Neural progenitor cell (in vitro differentiated cells): ENCODE measurements around the gene ITGAD.

Source experiments
- EZH2 ChIP-seq: fragments of 200-600 bp; sonication (generic); IDR thresholded peaks from 2 replicates; pipeline ENCODE4 v1.6.1; 2017; ENCODE audit warnings: antibody characterized with exemption, mild to moderate bottlenecking, moderate library complexity
- EZH2phosphoT487 ChIP-seq: fragments of 200-600 bp; sonication (generic); IDR thresholded peaks from 2 replicates; pipeline ENCODE4 v1.6.1; 2017; ENCODE audit warnings: antibody characterized with exemption
- TF ChIP-seq, protein P1 (sequence below): fragments of 200-600 bp; sonication (generic); IDR thresholded peaks from 2 replicates; pipeline ENCODE4 v1.5.1; 2017; ENCODE audit warnings: antibody characterized with exemption, mild to moderate bottlenecking

DNA sequence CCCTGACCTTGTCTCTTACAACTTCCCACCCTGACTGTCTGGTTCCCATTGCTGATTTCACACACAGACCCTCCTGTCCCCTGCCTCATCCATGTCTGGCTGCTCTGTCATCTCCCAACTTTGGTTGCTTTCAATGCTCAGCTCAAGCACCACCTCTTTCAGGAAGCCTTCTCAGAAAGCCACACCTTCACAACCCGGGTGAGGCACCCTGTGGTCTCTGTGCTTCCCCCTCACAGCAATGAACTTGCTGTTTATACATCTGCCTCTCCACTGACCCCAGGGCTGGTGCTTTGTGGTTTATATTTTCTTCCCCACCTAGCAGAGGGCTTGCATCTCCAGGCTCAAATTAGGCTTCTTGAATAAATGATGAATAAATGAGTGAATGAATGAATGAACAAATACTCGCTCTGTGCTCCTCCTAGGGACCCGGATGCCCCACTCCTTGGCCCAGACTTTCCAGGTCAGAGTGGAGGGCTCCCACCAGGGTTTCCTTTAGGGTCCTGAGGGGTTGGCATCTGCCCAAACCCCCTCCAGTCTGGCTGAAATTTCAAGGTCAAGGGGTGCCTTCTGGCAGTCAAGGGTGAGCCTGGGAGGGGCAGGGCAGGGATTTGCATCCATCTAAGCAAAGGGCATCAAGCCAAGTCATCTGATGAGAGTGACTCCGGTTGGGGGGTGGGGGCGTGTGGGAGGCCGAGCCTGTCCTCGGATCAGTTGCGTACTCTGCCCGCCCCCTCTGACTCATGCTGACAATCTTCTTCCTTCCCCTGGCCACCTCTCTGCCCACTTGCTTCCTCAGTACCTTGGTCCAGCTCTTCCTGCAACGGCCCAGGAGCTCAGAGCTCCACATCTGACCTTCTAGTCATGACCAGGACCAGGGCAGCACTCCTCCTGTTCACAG lies 38.5 kb upstream of the ITGAD start, which contains the start of gene ITGAX:
- TF ChIP-seq EZH2 = no peak
- TF ChIP-seq, protein P1, sequence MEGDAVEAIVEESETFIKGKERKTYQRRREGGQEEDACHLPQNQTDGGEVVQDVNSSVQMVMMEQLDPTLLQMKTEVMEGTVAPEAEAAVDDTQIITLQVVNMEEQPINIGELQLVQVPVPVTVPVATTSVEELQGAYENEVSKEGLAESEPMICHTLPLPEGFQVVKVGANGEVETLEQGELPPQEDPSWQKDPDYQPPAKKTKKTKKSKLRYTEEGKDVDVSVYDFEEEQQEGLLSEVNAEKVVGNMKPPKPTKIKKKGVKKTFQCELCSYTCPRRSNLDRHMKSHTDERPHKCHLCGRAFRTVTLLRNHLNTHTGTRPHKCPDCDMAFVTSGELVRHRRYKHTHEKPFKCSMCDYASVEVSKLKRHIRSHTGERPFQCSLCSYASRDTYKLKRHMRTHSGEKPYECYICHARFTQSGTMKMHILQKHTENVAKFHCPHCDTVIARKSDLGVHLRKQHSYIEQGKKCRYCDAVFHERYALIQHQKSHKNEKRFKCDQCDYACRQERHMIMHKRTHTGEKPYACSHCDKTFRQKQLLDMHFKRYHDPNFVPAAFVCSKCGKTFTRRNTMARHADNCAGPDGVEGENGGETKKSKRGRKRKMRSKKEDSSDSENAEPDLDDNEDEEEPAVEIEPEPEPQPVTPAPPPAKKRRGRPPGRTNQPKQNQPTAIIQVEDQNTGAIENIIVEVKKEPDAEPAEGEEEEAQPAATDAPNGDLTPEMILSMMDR = no peak
- no peak for TF ChIP-seq EZH2phosphoT487
